Measurements from ENCODE around the gene LORICRIN.

LORICRIN gene

DNA sequence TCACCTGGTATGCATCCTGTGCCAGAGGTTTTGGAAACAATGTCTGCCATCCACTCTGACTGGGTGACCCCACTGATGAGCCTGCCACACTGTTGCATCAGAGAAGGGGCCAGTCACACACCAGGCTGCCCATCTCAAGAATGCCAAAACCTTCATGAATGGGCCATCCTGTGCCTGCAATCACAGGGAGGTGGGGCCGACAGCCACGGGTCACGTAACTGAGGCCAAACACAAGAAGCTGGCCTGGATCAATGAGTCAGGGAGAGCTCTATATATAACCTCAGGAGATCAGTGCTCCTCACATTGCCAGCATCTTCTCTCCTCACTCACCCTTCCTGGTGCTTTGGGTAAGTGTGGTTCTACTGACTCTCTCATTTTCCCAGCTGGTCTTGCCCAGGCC, at the start of gene LORICRIN:
Gene LORICRIN (plus strand): TSS at position 301 of the 400 bp plus-strand sequence. CDS start 1,263 bp downstream, outside the sequence.
- H3K4me3 ChIP-seq (ENCODE audit: low read length), result no peak within 1 kb of the TSS
- TF ChIP-seq, protein P1, sequence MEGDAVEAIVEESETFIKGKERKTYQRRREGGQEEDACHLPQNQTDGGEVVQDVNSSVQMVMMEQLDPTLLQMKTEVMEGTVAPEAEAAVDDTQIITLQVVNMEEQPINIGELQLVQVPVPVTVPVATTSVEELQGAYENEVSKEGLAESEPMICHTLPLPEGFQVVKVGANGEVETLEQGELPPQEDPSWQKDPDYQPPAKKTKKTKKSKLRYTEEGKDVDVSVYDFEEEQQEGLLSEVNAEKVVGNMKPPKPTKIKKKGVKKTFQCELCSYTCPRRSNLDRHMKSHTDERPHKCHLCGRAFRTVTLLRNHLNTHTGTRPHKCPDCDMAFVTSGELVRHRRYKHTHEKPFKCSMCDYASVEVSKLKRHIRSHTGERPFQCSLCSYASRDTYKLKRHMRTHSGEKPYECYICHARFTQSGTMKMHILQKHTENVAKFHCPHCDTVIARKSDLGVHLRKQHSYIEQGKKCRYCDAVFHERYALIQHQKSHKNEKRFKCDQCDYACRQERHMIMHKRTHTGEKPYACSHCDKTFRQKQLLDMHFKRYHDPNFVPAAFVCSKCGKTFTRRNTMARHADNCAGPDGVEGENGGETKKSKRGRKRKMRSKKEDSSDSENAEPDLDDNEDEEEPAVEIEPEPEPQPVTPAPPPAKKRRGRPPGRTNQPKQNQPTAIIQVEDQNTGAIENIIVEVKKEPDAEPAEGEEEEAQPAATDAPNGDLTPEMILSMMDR (conservative IDR thresholded peaks at IDR 0.05; ENCODE audit: low read length), result no peak
- no peak for DNase-seq (ENCODE audit: low read depth)

- H3K4me3 ChIP-seq (ENCODE audit: low read length), result no peak overlapping the region
- TF ChIP-seq, protein P1 (conservative IDR thresholded peaks at IDR 0.05; ENCODE audit: low read length), result no peak
- DNase-seq (ENCODE audit: low read depth), result no peak
Observed at GRCh38 chr1:153210206-153210605, 49.3 kb upstream of the LORICRIN start.

DNA sequence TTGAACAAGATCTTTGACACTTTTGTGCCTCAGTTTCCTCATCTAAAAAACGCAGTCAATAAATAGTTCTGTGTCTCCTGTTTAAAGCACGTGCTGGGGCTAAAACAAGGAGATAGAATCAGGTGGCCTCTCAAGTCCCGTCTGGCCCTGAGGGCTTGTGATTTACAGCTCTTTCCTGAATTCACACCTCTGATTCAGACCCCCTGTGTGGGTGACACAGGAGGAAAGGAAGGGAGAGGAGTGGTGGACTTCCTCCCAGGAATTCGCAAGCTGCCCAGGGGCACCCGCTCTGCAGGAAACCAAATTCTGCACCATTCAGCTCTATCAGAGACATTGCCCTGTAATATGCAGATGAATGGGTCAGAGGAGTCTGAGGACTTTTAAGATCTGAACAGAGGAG, 47.3 kb upstream of the LORICRIN start:
- DNase-seq (ENCODE audit: low read depth), result no peak
- no peak overlapping the region for H3K4me3 ChIP-seq (ENCODE audit: low read length)
- TF ChIP-seq, protein P1 (conservative IDR thresholded peaks at IDR 0.05; ENCODE audit: low read length), result no peak

- no peak for DNase-seq (ENCODE audit: low read depth)
- H3K4me3 ChIP-seq (ENCODE audit: low read length), result no peak overlapping the region
- TF ChIP-seq, protein P1 (conservative IDR thresholded peaks at IDR 0.05; ENCODE audit: low read length), result no peak
Observed at GRCh38 chr1:153213519-153213918, 46.0 kb upstream of the LORICRIN start.

GRCh38 chr1:153217212-153217611, 42.3 kb upstream of the LORICRIN start, which contains the start of gene PRR9:
Gene PRR9, plus strand, starts transcription at chr1:153217584. Its CDS starts 561 bp downstream, at chr1:153218145.
- TF ChIP-seq, protein P1 (conservative IDR thresholded peaks at IDR 0.05; ENCODE audit: low read length), result no peak
- peak; percentile 3 for DNase-seq (ENCODE audit: low read depth)
- no peak within 1 kb of the TSS for H3K4me3 ChIP-seq (ENCODE audit: low read length)

- DNase-seq (ENCODE audit: low read depth), result no peak
- no peak overlapping the region for H3K4me3 ChIP-seq (ENCODE audit: low read length)
- TF ChIP-seq, protein P1 (conservative IDR thresholded peaks at IDR 0.05; ENCODE audit: low read length), result no peak
Observed at GRCh38 chr1:153217744-153218416, 41.6 kb upstream of the LORICRIN start.

DNA sequence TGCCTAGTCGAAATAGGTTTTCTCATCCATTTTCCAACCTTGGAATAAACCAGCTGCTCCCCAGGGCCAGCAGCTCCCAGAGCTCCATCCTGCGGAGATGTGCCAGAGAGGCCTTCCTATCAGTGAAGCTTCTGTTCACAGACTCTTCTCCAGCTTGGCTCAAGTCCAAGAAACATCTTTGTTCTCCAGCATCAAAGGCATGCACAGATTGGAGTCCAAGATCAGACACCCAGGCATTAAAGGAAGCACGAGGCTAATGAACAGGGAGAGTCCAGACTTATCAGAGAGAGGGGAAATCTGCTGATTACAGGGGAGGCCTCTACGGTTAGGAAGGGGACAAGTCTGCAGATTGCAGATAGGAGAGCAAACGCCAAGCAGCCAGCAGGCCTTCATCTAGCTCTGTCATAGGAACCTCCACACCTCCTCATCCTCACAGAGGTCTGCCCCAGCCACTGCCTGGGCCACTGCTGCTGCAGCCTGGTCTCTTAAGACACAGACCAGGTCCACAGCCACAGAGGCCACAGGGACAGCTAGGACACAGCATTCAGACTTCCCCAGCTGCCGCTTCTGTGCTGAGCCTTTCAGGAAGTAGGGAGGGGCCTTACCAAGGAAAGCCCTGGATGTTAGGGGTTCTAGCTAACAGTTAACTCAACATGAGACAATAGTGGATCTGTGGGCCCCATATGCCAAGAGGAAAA, 38.7 kb upstream of the LORICRIN start:
- TF ChIP-seq, protein P1 (conservative IDR thresholded peaks at IDR 0.05; ENCODE audit: low read length), result no peak
- no peak for DNase-seq (ENCODE audit: low read depth)
- H3K4me3 ChIP-seq (ENCODE audit: low read length), result no peak overlapping the region
